Kidney (tissue), 14 donors: ENCODE results near the gene FOXL2. TPM values are rescaled to one million over a fixed set of nuclear protein-coding genes. Genes with fewer than 3 reads are reported as not detected.
A peak's percentile ranks its signal among the peaks of the same experiment; 100 is the strongest.

Source experiments
- DNase-seq, 5 donors: peaks; one replicate each; pipeline ENCODE4 v3.0.0-alpha.2; 2013 to 2020
- FAIRE-seq: peaks from 2 replicates; lab custom pipeline; 2012; peaks lifted over from hg19 to GRCh38; lab: Jason Lieb, UNC
- H3K27ac ChIP-seq, 2 donors: one replicate each; pipeline ENCODE4 v1.7.0; 2013; ENCODE audit warnings: low read depth in 2 of 2, low read length in 2 of 2, inconsistent platforms in 1 of 2
- H3K27me3 ChIP-seq: one replicate; pipeline ENCODE4 v1.7.1; 2013; ENCODE audit warnings: low read length, inconsistent platforms; ENCODE audit not compliant: control insufficient read depth, insufficient read depth
- H3K36me3 ChIP-seq, 3 donors: one replicate each; pipeline versions ENCODE4 v1.7.0 to v1.7.1; 2013; ENCODE audit warnings: low read length in 3 of 3, control low read depth in 1 of 3, inconsistent platforms in 1 of 3; ENCODE audit not compliant: insufficient read depth in 3 of 3, control insufficient read depth in 2 of 3
- H3K4me1 ChIP-seq, 3 donors: one replicate each; pipeline versions ENCODE4 v1.7.0 to v1.7.1; 2013; ENCODE audit warnings: low read length in 3 of 3, inconsistent platforms in 1 of 3, low read depth in 1 of 3; ENCODE audit not compliant: control insufficient read depth in 2 of 3, insufficient read depth in 2 of 3
- H3K4me3 ChIP-seq, 3 donors: one replicate each; pipeline versions ENCODE4 v1.7.0 to v1.8.1; 2013; ENCODE audit warnings: low read length in 3 of 3, control low read depth in 1 of 3, inconsistent platforms in 1 of 3
- H3K9ac ChIP-seq, 3 donors: one replicate each; pipeline versions ENCODE4 v1.7.0 to v1.7.1; 2013; ENCODE audit warnings: low read length in 3 of 3, control low read depth in 1 of 3, inconsistent platforms in 1 of 3
- H3K9me3 ChIP-seq, 3 donors: one replicate each; pipeline versions ENCODE4 v1.7.0 to v1.7.1; 2013; ENCODE audit warnings: low read length in 3 of 3, control low read depth in 1 of 3, inconsistent platforms in 1 of 3; ENCODE audit not compliant: control insufficient read depth in 2 of 3, insufficient read depth in 1 of 3
- intact Hi-C: fragments of 100-400 bp; cut with DNase I; formaldehyde crosslinking; loops from one replicate; pipeline ENCODE4 v1.11.1; 2022
- polyA plus RNA-seq: library from polyadenylated mRNA; stranded (reverse); fragments of 350-450 nt; fragmentation: Illumina TruSeq; extraction: RNeasy Lipid Tissue Mini Kit (QIAGEN cat#74804); gene quantifications from one replicate; pipeline ENCODE4 v1.2.3, GENCODE V29; 2014; ENCODE audit warnings: low read depth, low replicate concordance; ENCODE audit not compliant: insufficient read depth
- total RNA-seq: library from RNA; stranded (reverse); fragmentation: NEBNext Ultra II Directional; extraction: Animal tissue kit (Norgen Biotek cat#: 25700); gene quantifications from one replicate; pipeline ENCODE4 v1.2.1, GENCODE V29; 2021
- TF ChIP-seq, protein P1 (sequence below): IDR thresholded peaks from 3 replicates; pipeline ENCODE4 v1.5.1; 2012; ENCODE audit warnings: mild to moderate bottlenecking, moderate library complexity, borderline replicate concordance; ENCODE audit not compliant: insufficient read depth; ENCODE audit errors: extremely low read depth
- donor health status: control.
- donor health status: control.
- donor health status: control.
- donor health status: control.
- donor health status: control.
- donor health status: DM: yes; HTN: yes; CAD: no.
- donor health status: Normal renal cell carcinoma (clear cell type).

The FOXL2 gene
- total and polyA plus RNA-seq, 2 donors from 2014 or later, result not detected

DNA sequence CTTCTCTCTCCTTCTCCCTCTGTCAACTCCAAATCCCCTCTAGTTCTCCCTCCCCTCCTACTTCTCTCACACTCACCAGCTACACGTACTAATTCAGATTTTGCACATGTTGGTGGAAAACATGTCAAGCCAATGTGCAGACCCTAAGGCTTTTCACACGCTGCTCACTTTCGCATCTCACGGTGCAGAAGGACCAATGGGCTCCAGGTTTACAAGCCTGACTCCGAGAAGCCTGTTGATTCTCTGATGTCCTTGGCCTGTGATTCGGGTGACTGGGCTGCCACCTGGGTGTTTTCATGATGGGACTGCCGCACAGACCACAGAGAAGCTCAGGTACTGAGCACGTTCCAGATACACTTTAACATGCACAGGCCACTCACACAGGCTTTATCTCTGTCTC lies 3.8 kb upstream of the FOXL2 start:
- no peak overlapping the region for H3K4me3 ChIP-seq

DNA sequence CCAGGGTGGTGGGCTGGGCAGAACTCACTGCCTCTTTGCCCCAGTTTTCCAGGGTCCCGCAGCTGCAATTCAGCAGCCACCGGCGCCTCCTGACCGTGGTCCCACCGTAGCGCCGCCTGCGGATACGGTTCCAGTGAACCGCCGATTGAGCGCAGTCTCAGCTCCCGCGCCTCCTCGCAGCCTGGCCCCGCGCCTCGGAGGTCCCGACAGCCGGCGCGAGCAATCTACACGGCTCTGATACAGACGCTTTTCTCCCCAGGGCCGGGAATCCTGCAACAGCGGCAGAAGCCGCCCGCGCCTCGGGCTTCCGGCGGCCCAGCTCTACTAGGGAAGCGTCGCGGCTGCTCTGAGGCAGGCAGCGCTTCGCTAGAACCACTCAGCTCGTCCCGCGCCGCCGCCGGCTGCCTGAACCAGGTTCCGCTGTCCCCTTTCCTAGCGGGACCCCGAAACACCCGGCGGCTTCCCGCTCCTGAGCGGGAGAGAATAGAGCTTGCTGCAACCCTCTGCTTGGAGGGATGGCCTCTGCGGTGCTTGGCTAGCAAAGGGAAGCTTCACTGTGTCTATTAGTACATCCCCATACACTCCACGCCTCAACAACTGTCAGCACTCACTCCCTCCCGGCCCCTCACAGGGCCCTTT lies 3.2 kb upstream of the FOXL2 start:
- FAIRE-seq (no peak), DNase-seq (peak in 3 of 5 donors; percentile 56 to 79 (median 66))
- Histone ChIP-seq H3K9me3 (no peaks in the 10 kb centered on the region), H3K4me1 (peaks cover 0 to 17% (median 0%) of the 10 kb centered on the region in 3 donors), H3K27me3 (peaks cover 40% of the 10 kb centered on the region), H3K9ac (no peak overlapping the region), H3K4me3 (no peak overlapping the region), H3K27ac (no peak overlapping the region), H3K36me3 (no peaks in the 10 kb centered on the region)
- intact Hi-C loops, result no loop called here
- TF ChIP-seq, protein P1, sequence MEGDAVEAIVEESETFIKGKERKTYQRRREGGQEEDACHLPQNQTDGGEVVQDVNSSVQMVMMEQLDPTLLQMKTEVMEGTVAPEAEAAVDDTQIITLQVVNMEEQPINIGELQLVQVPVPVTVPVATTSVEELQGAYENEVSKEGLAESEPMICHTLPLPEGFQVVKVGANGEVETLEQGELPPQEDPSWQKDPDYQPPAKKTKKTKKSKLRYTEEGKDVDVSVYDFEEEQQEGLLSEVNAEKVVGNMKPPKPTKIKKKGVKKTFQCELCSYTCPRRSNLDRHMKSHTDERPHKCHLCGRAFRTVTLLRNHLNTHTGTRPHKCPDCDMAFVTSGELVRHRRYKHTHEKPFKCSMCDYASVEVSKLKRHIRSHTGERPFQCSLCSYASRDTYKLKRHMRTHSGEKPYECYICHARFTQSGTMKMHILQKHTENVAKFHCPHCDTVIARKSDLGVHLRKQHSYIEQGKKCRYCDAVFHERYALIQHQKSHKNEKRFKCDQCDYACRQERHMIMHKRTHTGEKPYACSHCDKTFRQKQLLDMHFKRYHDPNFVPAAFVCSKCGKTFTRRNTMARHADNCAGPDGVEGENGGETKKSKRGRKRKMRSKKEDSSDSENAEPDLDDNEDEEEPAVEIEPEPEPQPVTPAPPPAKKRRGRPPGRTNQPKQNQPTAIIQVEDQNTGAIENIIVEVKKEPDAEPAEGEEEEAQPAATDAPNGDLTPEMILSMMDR, result no peak

More for the DNA sequence above, 3.8 kb upstream of the FOXL2 start:
- FAIRE-seq (no peak), DNase-seq (no peak)
- Histone ChIP-seq H3K4me1 (peaks cover 0 to 14% (median 0%) of the 10 kb centered on the region in 3 donors), H3K9ac (no peak overlapping the region), H3K27me3 (peaks cover 37% of the 10 kb centered on the region), H3K27ac (no peak overlapping the region), H3K36me3 (no peaks in the 10 kb centered on the region), H3K9me3 (no peaks in the 10 kb centered on the region)
- TF ChIP-seq, protein P1, result no peak
- intact Hi-C loops, result no loop called here

DNA sequence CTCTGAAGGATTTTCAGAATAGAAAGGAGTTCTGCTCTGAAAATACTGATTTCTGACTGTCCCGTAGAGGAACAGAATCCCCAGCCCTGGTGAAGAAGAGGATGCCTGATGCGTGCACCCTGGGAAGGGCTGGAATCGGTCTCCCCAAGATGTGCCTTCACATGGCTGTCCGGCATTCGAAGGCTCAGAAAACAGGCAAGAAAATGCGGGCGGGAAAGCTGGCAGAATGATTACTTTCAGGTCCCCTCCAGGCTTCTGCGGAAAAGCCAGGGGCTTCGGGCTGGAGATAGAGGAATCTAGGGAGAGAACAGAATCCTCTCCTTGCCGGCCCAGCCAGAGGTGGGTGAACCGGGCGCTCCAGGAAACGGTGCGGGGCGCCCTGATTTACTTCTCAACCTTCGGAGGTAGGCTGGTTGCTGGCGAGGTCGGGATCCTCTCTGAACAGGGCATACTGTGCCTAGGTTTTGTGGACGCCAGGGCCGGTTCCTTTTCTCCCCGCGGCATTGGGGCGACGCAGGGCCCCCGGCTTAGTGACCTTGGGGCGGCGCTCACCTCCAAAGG lies 2.6 kb upstream of the FOXL2 start:
- TF ChIP-seq, protein P1, result no peak

More for the DNA sequence above, 2.6 kb upstream of the FOXL2 start:
- no peaks in the 10 kb centered on the region for H3K9me3 ChIP-seq
- no peak overlapping the region for H3K4me3 ChIP-seq
- H3K27me3 ChIP-seq, result peaks cover 43% of the 10 kb centered on the region
- FAIRE-seq (no peak), DNase-seq (no peak)
- intact Hi-C loops, result no loop called here
- no peaks in the 10 kb centered on the region for H3K36me3 ChIP-seq
- peaks cover 0 to 20% (median 0%) of the 10 kb centered on the region in 3 donors for H3K4me1 ChIP-seq
- no peak overlapping the region for H3K27ac ChIP-seq
- H3K9ac ChIP-seq, result no peak overlapping the region
